Peyer's patch (tissue), 4 donors: Measurements from ENCODE around the gene NDFIP2.

ENCODE experiments used
- POLR2A ChIP-seq, 2 donors: fragments of 450-650 bp; IDR thresholded peaks; one replicate each; pipeline ENCODE4 v1.5.1; 2017; ENCODE audit warnings: antibody characterized with exemption in 2 of 2, mild to moderate bottlenecking in 2 of 2, moderate library complexity in 2 of 2
- TF ChIP-seq, protein P1 (sequence below), 6 experiments: fragments of 450-650 bp in 4 of 6; fragments of 200-600 bp in 2 of 6; sonication (generic) in 1 of 6; IDR thresholded peaks; one replicate each; pipeline ENCODE4 v1.5.1; 2017 to 2019; ENCODE audit warnings: antibody characterized with exemption in 6 of 6, mild to moderate bottlenecking in 3 of 6, moderate library complexity in 1 of 6

DNA sequence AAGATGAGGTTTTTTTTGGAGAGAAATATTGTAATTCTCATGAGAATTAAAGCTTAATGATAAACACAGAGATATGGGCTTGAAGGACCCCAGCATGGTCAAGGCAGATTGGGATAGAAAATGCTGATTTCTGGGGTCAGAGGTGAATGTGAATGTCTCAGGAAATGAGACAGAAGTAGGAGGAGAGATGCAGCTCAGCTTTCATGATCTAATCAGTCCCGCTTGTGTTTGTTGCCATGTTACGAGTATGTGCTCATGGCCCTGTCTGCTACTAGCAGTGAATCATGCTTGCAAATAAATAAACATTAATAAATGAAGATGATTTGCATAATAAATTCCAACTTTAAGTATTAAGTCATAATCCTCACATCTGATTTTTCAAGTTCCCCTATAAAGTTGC is 23.0 kb upstream of the NDFIP2 start:
- TF ChIP-seq, protein P1, sequence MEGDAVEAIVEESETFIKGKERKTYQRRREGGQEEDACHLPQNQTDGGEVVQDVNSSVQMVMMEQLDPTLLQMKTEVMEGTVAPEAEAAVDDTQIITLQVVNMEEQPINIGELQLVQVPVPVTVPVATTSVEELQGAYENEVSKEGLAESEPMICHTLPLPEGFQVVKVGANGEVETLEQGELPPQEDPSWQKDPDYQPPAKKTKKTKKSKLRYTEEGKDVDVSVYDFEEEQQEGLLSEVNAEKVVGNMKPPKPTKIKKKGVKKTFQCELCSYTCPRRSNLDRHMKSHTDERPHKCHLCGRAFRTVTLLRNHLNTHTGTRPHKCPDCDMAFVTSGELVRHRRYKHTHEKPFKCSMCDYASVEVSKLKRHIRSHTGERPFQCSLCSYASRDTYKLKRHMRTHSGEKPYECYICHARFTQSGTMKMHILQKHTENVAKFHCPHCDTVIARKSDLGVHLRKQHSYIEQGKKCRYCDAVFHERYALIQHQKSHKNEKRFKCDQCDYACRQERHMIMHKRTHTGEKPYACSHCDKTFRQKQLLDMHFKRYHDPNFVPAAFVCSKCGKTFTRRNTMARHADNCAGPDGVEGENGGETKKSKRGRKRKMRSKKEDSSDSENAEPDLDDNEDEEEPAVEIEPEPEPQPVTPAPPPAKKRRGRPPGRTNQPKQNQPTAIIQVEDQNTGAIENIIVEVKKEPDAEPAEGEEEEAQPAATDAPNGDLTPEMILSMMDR (IDR thresholded peaks at IDR 0.05), result no peak
- TF ChIP-seq POLR2A (IDR thresholded peaks at IDR 0.05), result no peak
